ENCODE results near the gene RYR2. TPM values are rescaled to one million over a fixed set of nuclear protein-coding genes. Genes with fewer than 3 reads are reported as not detected.

RYR2 gene
- total RNA-seq, 1 donor from 2014 or later: 7.8 TPM

GRCh38 chr1:237786066-237786719 is 744.2 kb downstream of the RYR2 start:
- Histone ChIP-seq H3K27me3 (no peaks in the 10 kb centered on the region), H3K4me1 (no peaks in the 10 kb centered on the region), H3K4me3 (no peak overlapping the region), H3K36me3 (no peaks in the 10 kb centered on the region), H3K27ac (no peak overlapping the region), H3K9me3 (no peaks in the 10 kb centered on the region)
- ATAC-seq (no peak), DNase-seq (no peak)
- intact Hi-C loops (cut with DNase I): no loop called here
- TF ChIP-seq CTCF (IDR thresholded peaks at IDR 0.05): no peak

GRCh38 chr1:237788069-237788468 is 746.1 kb downstream of the RYR2 start:
- Histone ChIP-seq H3K27me3 (no peaks in the 10 kb centered on the region), H3K4me1 (no peaks in the 10 kb centered on the region), H3K4me3 (no peak overlapping the region), H3K36me3 (no peaks in the 10 kb centered on the region), H3K27ac (no peak overlapping the region), H3K9me3 (no peaks in the 10 kb centered on the region)
- DNase-seq (no peak), ATAC-seq (no peak)
- no peak for TF ChIP-seq CTCF (IDR thresholded peaks at IDR 0.05)
- intact Hi-C loops (cut with DNase I): no loop called here

DNA sequence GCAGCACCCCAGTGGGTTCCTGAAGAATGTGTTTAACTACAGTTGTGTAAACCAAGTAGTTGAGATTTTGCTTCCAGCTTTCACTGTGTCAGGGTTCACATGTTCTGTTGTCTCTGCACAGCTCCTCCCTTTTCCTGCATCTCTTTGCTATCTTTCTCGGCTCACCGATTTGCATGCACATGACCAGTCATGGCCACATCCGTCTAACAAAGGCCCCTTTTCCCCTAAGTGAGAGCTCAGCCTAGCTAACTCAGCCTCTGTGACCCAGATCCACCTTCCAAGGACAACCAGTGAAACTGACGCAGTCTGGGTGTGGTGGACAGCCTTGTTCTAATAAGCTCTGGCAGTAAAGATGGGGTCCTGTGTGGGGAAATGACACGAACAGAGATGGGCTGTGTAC is 747.6 kb downstream of the RYR2 start:
- ATAC-seq: no peak
- no peak overlapping the region for H3K4me3 ChIP-seq
- H3K9me3 ChIP-seq: no peaks in the 10 kb centered on the region
- no peaks in the 10 kb centered on the region for H3K27me3 ChIP-seq
- TF ChIP-seq CTCF (IDR thresholded peaks at IDR 0.05): no peak
- DNase-seq: no peak
- H3K36me3 ChIP-seq: no peaks in the 10 kb centered on the region
- no peak overlapping the region for H3K27ac ChIP-seq
- intact Hi-C loops (cut with DNase I): no loop called here
- H3K4me1 ChIP-seq: no peaks in the 10 kb centered on the region

DNA sequence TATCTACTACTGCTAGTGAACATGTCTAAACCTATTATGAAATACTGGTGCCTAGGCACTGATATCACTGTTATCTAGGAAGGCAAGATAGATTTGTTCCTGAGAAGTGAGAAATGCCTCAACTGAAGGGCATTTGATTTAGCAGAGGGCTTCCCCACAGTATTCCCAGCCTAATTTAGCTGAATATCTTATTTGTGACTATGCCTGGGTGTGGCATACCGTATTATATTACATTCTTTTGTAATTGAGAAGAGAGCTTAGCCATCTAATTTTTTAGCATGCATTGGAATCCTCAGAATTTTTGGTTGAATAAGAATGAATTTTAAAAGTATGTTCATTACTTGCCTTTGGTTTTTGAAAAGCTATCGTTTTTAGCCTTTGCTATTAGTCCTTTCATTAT is 749.6 kb downstream of the RYR2 start:
- Histone ChIP-seq H3K4me3 (no peak overlapping the region), H3K36me3 (no peaks in the 10 kb centered on the region), H3K27ac (no peak overlapping the region), H3K9me3 (no peaks in the 10 kb centered on the region), H3K4me1 (no peaks in the 10 kb centered on the region), H3K27me3 (no peaks in the 10 kb centered on the region)
- DNase-seq (no peak), ATAC-seq (no peak)
- TF ChIP-seq CTCF (IDR thresholded peaks at IDR 0.05): no peak
- intact Hi-C loops (cut with DNase I): no loop called here

DNA sequence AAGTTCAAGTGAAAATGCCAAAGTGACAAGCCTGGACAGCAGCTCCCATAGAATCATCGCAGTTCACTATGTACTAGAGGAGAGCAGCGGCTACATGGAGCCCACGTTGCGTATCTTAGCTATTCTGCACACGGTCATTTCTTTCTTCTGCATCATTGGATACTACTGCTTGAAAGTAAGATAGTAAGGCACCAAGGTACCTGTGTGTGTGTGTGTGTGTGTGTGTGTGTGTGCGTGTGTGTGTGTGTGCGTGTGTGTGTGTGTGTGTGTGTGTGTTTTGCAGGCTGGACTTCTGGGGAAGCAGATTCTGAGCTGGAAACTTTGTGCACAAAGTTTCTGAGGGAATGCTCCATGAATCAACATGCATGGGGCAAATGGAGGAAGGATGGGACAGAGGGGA is 750.2 kb downstream of the RYR2 start:
- no peak overlapping the region for H3K27ac ChIP-seq
- no peaks in the 10 kb centered on the region for H3K4me1 ChIP-seq
- ATAC-seq (no peak), DNase-seq (no peak)
- intact Hi-C loops (cut with DNase I): no loop called here
- H3K4me3 ChIP-seq: no peak overlapping the region
- no peaks in the 10 kb centered on the region for H3K9me3 ChIP-seq
- TF ChIP-seq CTCF (IDR thresholded peaks at IDR 0.05): no peak
- H3K36me3 ChIP-seq: no peaks in the 10 kb centered on the region
- H3K27me3 ChIP-seq: no peaks in the 10 kb centered on the region

- no peak for ATAC-seq
These were observed 750.7 kb downstream of the RYR2 start for GRCh38 chr1:237792726-237793125.

More at GRCh38 chr1:237792726-237793125, 750.7 kb downstream of the RYR2 start:
- Histone ChIP-seq H3K9me3 (no peaks in the 10 kb centered on the region), H3K27ac (no peak overlapping the region), H3K36me3 (no peaks in the 10 kb centered on the region), H3K4me1 (no peaks in the 10 kb centered on the region), H3K4me3 (no peak overlapping the region), H3K27me3 (no peaks in the 10 kb centered on the region)
- no peak for TF ChIP-seq CTCF (IDR thresholded peaks at IDR 0.05)
- DNase-seq: no peak
- intact Hi-C loops (cut with DNase I): no loop called here
